ENCODE results near the gene VWA5B2.

GRCh38 chr3:184241141-184241446, 11.7 kb downstream of the VWA5B2 start:
- TF ChIP-seq CTCF (conservative IDR thresholded peaks at IDR 0.05; ENCODE audit: low read depth, low read length) (no peak), EZH2 (IDR thresholded peaks at IDR 0.05; ENCODE audit: low read length, unreplicated experiment) (no peak)

Measured in PC-3 (cell line).